ENCODE results near the gene POLR3A. TPM values are rescaled to one million over a fixed set of nuclear protein-coding genes. Genes with fewer than 3 reads are reported as not detected.
"Not testable (repeated sequence)": the region's sequence is repeated elsewhere in the genome, so short reads cannot be mapped to it uniquely, and the experiment has no call there.

POLR3A gene
- total RNA-seq, 2 experiments from 2014 or later, result 18.3 to 19.3 TPM

- H3K36me3 Mint-ChIP-seq (ENCODE audit: low read depth), result no peaks in the 10 kb centered on the region
- ChIA-PET POLR2A (no interaction called here), CTCF (no interaction called here)
- H3K9me3 Mint-ChIP-seq (ENCODE audit: low read depth), result no peaks in the 10 kb centered on the region
- peaks cover 2% of the 10 kb centered on the region for H3K4me1 Mint-ChIP-seq
- no peak overlapping the region for H3K27ac Mint-ChIP-seq
- H3K27me3 Mint-ChIP-seq, result peaks cover 5% of the 10 kb centered on the region
- intact Hi-C loops (cut with DNase I, micrococcal nuclease), result no loop called here
- no peak for DNase-seq
- ATAC-seq, result no peak
- H3K4me3 Mint-ChIP-seq, result no peak overlapping the region
Measured at GRCh38 chr10:78065611-78066010, 36.3 kb upstream of the POLR3A start.

GRCh38 chr10:78064919-78065318 is 35.6 kb upstream of the POLR3A start:
- H3K27ac Mint-ChIP-seq; H3K4me3 Mint-ChIP-seq; DNase-seq; H3K27me3 Mint-ChIP-seq; H3K4me1 Mint-ChIP-seq; H3K36me3 Mint-ChIP-seq (ENCODE audit: low read depth); ATAC-seq; H3K9me3 Mint-ChIP-seq (ENCODE audit: low read depth); POLR2A ChIA-PET; CTCF ChIA-PET; intact Hi-C loops (cut with DNase I, micrococcal nuclease): not testable (repeated sequence)

GRCh38 chr10:78063236-78063635 is 33.9 kb upstream of the POLR3A start:
- ATAC-seq (no peak), DNase-seq (no peak)
- H3K4me1 Mint-ChIP-seq, result peaks cover 2% of the 10 kb centered on the region
- H3K27ac Mint-ChIP-seq, result no peak overlapping the region
- no peaks in the 10 kb centered on the region for H3K9me3 Mint-ChIP-seq (ENCODE audit: low read depth)
- no peak overlapping the region for H3K4me3 Mint-ChIP-seq
- H3K36me3 Mint-ChIP-seq (ENCODE audit: low read depth), result no peaks in the 10 kb centered on the region
- POLR2A ChIA-PET, result interaction anchor here (0.5 kb wide), 1 partner anchor 29 kb away, joined by 4 read pairs; no protein-coding TSS in a partner anchor
- intact Hi-C loops (cut with DNase I, micrococcal nuclease), result no loop called here
- CTCF ChIA-PET, result interaction anchor here (1.0 to 1.7 kb wide), 2 partner anchors 16 to 17 kb away, joined by 4 to 5 read pairs; no protein-coding TSS in a partner anchor
- H3K27me3 Mint-ChIP-seq, result peaks cover 5% of the 10 kb centered on the region

GRCh38 chr10:78062296-78062695 is 33.0 kb upstream of the POLR3A start:
- Mint-ChIP-seq H3K9me3 (ENCODE audit: low read depth) (no peaks in the 10 kb centered on the region), H3K27ac (no peak overlapping the region), H3K4me3 (no peak overlapping the region), H3K36me3 (ENCODE audit: low read depth) (no peaks in the 10 kb centered on the region), H3K4me1 (peaks cover 2% of the 10 kb centered on the region), H3K27me3 (peaks cover 5% of the 10 kb centered on the region)
- ATAC-seq (no peak), DNase-seq (no peak)
- intact Hi-C loops (cut with DNase I, micrococcal nuclease), result no loop called here
- ChIA-PET POLR2A (no interaction called here), CTCF (interaction anchor here (1.7 kb wide), 1 partner anchor 15 kb away, joined by 5 read pairs; no protein-coding TSS in a partner anchor)

DNA sequence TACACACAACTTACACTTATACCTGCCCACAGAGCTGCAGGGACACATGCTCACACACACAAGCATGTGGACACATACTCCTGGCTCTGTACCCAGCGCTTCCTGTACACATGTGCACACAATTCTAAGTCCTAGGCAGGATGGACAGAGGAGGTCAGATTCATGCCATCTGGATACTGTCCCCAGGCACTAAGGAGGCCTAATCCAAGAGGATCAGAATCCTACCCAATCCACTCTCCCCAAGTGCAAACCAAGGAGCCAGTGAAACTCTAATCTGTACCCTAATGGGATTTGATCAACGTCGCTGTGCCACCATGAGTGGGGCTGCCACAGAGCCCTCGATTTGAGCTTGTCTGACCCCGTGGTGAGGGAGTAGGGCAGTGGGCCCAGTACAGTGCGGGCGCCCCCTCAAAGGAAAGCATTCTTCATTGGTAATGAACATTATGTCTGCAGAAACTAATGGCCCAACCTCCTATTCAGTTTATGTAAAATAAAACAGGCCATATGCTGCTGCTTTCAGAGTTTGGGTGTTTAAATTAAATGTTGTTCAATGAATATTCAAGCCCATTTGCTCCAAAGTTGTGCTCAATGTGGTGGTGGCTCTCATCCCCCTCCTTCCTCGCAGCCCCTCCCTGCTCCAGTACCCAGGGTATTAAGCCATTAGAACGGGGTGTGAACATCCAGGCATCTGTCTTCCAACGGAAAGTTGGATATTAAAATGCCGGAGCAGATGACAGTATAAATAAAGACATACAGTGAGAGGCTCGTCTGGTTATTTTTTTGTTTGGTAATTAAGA is 30.8 kb upstream of the POLR3A start:
- H3K27me3 Mint-ChIP-seq, result peaks cover 5% of the 10 kb centered on the region
- H3K27ac Mint-ChIP-seq, result no peak overlapping the region
- peaks cover 1% of the 10 kb centered on the region for H3K36me3 Mint-ChIP-seq (ENCODE audit: low read depth)
- peaks cover 2% of the 10 kb centered on the region for H3K4me1 Mint-ChIP-seq
- POLR2A ChIA-PET, result no interaction called here
- no peaks in the 10 kb centered on the region for H3K9me3 Mint-ChIP-seq (ENCODE audit: low read depth)
- ATAC-seq (no peak), DNase-seq (no peak)
- H3K4me3 Mint-ChIP-seq, result no peak overlapping the region
- CTCF ChIA-PET, result no interaction called here
- intact Hi-C loops (cut with DNase I, micrococcal nuclease), result no loop called here

DNA sequence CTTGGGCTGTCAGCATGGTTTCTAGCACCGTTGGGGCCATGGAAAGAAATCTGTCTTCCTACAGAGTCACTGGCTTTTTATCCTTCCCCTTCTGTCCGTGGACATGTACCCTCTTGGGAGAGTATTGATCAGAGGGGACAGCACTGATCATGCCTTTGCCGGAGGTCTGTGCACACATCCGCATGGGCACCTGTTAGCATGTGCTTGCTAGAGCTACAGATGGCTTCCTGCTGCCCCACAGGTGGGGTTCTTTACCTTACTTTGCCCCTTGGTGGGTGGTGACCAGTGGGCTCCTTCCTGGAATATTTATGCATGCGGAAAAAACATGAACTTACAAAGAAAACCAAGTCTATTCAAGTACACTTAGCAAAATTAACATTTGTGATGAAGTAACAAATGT is 29.2 kb upstream of the POLR3A start:
- ChIA-PET CTCF (interaction anchor here (1.0 to 1.4 kb wide), 2 partner anchors 11 to 606 kb away, joined by 3 read pairs; no protein-coding TSS in a partner anchor), POLR2A (no interaction called here)
- Mint-ChIP-seq H3K9me3 (ENCODE audit: low read depth) (no peaks in the 10 kb centered on the region), H3K36me3 (ENCODE audit: low read depth) (peaks cover 5% of the 10 kb centered on the region), H3K4me1 (peaks cover 2% of the 10 kb centered on the region), H3K27me3 (peaks cover 5% of the 10 kb centered on the region), H3K4me3 (no peak overlapping the region), H3K27ac (no peak overlapping the region)
- DNase-seq (no peak), ATAC-seq (no peak)
- intact Hi-C loops (cut with DNase I, micrococcal nuclease), result no loop called here

DNA sequence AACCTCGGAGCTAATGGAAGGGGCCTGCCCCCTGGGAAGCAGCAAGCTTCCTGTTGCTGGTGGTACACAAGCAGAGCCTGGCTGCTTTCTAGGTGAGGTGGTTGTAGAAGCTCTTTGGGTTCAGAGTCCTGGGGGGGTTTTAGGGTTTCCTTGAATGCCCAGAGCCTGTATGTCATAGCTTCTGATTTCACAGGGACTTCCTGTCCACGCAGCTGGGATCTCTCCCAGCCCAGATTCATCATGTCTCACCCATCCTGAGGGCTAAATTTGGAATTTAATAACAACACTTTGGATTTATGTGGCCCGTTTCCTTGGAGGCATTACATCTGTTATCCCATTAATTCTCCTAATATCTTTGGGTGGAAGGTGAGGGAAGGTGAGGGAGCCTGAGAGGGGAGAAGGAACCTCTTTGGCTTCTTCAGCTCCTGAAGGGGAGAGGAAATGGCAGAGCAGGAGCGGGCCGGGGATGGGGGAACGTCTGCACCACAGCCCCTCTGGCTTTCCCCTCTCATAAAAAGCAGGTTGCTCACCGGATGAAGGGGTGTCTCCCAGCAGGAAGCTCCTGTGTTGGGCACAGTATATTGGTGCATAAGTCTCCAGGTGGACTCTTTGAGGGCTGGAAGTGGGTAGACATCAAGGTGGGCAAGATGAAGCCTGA is 24.0 kb upstream of the POLR3A start:
- Mint-ChIP-seq H3K4me3 (no peak overlapping the region), H3K36me3 (ENCODE audit: low read depth) (peaks cover 15% of the 10 kb centered on the region), H3K9me3 (ENCODE audit: low read depth) (no peaks in the 10 kb centered on the region), H3K27me3 (no peaks in the 10 kb centered on the region), H3K27ac (no peak overlapping the region), H3K4me1 (no peaks in the 10 kb centered on the region)
- POLR2A ChIA-PET, result no interaction called here
- ATAC-seq, result no peak
- DNase-seq, result no peak
- intact Hi-C loops (cut with DNase I, micrococcal nuclease), result no loop called here
- CTCF ChIA-PET, result interaction anchor here (0.5 to 1.0 kb wide), 2 partner anchors 36 to 82 kb away, joined by 3 read pairs; no protein-coding TSS in a partner anchor

DNA sequence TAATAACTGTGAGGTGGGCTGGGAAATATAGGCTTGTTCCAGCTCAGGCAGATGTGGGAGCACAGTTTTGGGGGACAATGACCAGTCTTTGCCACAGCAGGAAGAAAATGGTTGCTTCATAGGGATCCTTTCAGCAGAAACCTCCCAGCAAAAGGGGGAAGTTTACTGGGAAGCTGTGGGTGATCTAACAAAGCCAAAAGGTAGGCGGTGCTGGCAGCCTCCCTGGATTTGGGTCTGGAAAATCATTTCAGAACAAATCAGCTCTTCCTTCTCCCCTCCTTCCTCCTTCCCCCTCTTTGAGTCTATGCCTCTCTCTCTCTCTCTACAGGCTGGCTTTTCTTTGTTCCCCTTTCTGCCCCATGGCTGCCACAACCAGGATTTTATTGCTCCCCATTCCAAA is 20.5 kb upstream of the POLR3A start:
- H3K27ac Mint-ChIP-seq, result no peak overlapping the region
- intact Hi-C loops (cut with DNase I, micrococcal nuclease), result loop anchor here in 1 of 2 experiments (10.0 kb wide), 1 partner anchor 715 kb away; no protein-coding TSS in a partner anchor
- peaks cover 11% of the 10 kb centered on the region for H3K36me3 Mint-ChIP-seq (ENCODE audit: low read depth)
- DNase-seq (no peak), ATAC-seq (no peak)
- no peaks in the 10 kb centered on the region for H3K9me3 Mint-ChIP-seq (ENCODE audit: low read depth)
- no peak overlapping the region for H3K4me3 Mint-ChIP-seq
- POLR2A ChIA-PET, result interaction anchor here (0.7 kb wide), 1 partner anchor 977 kb away, joined by 3 read pairs; no protein-coding TSS in a partner anchor
- CTCF ChIA-PET, result interaction anchor here (0.7 to 6.4 kb wide), 5 partner anchors 13 to 1146 kb away, joined by 3 to 45 read pairs (median 4); no protein-coding TSS in a partner anchor
- no peaks in the 10 kb centered on the region for H3K27me3 Mint-ChIP-seq
- peaks cover 11% of the 10 kb centered on the region for H3K4me1 Mint-ChIP-seq

DNA sequence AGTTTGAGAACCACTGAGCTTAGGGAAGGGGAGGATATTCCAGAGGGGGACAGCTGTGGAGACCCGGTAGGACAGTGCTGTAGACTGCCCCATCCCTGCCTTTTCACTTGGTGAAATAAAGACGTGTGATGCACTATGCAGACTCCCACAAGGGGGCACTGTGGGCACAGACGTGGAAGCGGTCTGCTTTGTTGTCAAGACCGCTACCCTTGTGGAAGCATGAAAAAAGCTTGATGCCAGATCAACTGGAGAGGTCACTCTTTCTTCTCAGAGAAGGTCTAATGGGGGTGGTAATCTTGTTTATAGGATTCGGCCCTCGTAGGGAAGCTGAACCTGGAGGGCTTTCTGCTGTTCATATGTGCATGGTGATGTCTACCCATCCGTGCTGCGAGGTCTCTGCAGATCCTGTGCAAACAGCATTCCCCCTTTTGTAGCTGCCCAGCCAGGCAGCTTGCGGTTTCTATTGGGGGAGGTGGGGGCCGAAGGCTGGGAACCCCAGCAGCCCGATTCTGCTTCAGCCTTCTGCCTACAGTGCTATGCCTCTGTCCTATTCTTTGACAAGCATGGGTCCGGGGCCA is 18.1 kb upstream of the POLR3A start:
- CTCF ChIA-PET, result interaction anchor here (0.6 to 6.4 kb wide), 19 partner anchors 8 to 1400 kb away, joined by 3 to 45 read pairs (median 3); no protein-coding TSS in a partner anchor
- Mint-ChIP-seq H3K4me3 (no peak overlapping the region), H3K36me3 (ENCODE audit: low read depth) (peaks cover 16% of the 10 kb centered on the region), H3K27me3 (no peaks in the 10 kb centered on the region), H3K9me3 (ENCODE audit: low read depth) (no peaks in the 10 kb centered on the region), H3K27ac (no peak overlapping the region), H3K4me1 (peaks cover 23% of the 10 kb centered on the region)
- DNase-seq (peak; percentile 91), ATAC-seq (peak; percentile 81)
- intact Hi-C loops (cut with DNase I, micrococcal nuclease), result loop anchor here (1.0 to 10.0 kb wide), 6 partner anchors 255 to 1148 kb away; no protein-coding TSS in a partner anchor
- POLR2A ChIA-PET, result interaction anchor here (0.6 kb wide), 1 partner anchor 11 kb away, joined by 3 read pairs; no protein-coding TSS in a partner anchor

- intact Hi-C loops (cut with DNase I, micrococcal nuclease), result loop anchor here (1.0 to 10.0 kb wide), 6 partner anchors 256 to 1149 kb away; no protein-coding TSS in a partner anchor
- DNase-seq, result no peak
- Mint-ChIP-seq H3K4me1 (peaks cover 26% of the 10 kb centered on the region), H3K36me3 (ENCODE audit: low read depth) (peaks cover 21% of the 10 kb centered on the region), H3K9me3 (ENCODE audit: low read depth) (no peaks in the 10 kb centered on the region), H3K27me3 (no peaks in the 10 kb centered on the region), H3K4me3 (no peak overlapping the region), H3K27ac (no peak overlapping the region)
- CTCF ChIA-PET, result interaction anchor here (0.6 to 6.4 kb wide), 19 partner anchors 9 to 1149 kb away, joined by 3 to 45 read pairs (median 4); no protein-coding TSS in a partner anchor
- POLR2A ChIA-PET, result no interaction called here
- no peak for ATAC-seq
Measured at GRCh38 chr10:78046711-78047269, 17.5 kb upstream of the POLR3A start.

GRCh38 chr10:78045856-78046255 is 16.5 kb upstream of the POLR3A start:
- no peaks in the 10 kb centered on the region for H3K27me3 Mint-ChIP-seq
- intact Hi-C loops (cut with DNase I, micrococcal nuclease), result loop anchor here (2.0 to 10.0 kb wide), 4 partner anchors 257 to 719 kb away; no protein-coding TSS in a partner anchor

More at GRCh38 chr10:78045856-78046255, 16.5 kb upstream of the POLR3A start:
- CTCF ChIA-PET, result interaction anchor here (0.5 to 6.4 kb wide), 9 partner anchors 18 to 1150 kb away, joined by 3 to 45 read pairs (median 4); no protein-coding TSS in a partner anchor
- H3K9me3 Mint-ChIP-seq (ENCODE audit: low read depth), result no peaks in the 10 kb centered on the region
- ATAC-seq, result no peak
- H3K4me1 Mint-ChIP-seq, result peaks cover 35% of the 10 kb centered on the region
- H3K4me3 Mint-ChIP-seq, result no peak overlapping the region
- POLR2A ChIA-PET, result no interaction called here
- H3K27ac Mint-ChIP-seq, result no peak overlapping the region
- DNase-seq, result no peak
- peaks cover 30% of the 10 kb centered on the region for H3K36me3 Mint-ChIP-seq (ENCODE audit: low read depth)

Measured in activated CD4-positive, alpha-beta T cell treated with anti-CD3 and anti-CD28 coated beads for 36 hours (primary cell).